ENCODE results near the gene COMMD8.

Gene COMMD8

DNA sequence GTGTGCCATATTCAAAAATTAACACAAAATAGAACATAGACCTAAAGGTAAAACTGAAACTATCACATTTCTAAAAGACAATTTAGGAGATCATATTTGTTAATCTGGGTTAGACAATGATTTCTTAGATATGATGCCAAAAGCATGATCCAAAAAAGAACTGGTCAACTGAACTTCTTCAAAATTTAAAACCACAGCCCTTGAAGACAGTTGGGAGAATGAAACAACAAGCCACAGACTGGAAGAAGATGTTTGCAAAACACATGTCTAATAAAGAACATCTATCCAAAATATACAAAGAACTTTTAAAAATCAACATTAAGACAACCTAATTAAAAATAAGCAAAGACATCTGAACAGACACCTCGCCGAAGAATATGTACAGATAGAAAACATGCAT is 19.5 kb downstream of the COMMD8 start:
- TF ChIP-seq GATA3 (IDR thresholded peaks at IDR 0.05; ENCODE audit: low read depth, low read length) (no peak), GATA2 (IDR thresholded peaks at IDR 0.05; ENCODE audit: low read depth, low read length) (no peak)

DNA sequence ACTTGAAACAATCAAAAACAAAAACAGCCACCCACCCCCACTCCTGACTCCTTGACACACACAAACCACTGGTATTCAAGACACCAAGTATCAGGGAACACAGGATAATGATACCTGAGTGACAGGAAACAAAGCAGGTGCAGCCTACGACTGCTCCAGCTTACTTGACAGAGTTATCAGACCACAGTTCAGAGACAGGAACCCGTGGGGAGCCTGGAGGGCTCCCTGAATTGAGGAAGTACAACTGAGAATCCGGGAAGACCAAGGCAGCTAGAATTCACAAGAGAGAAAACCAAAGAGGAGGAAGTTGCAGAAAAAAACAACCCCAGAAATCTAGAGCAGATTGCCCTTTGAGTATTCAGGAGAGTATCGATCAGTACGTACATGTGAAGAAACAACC is 20.5 kb downstream of the COMMD8 start:
- TF ChIP-seq GATA3 (IDR thresholded peaks at IDR 0.05; ENCODE audit: low read depth, low read length) = no peak
- TF ChIP-seq GATA2 (IDR thresholded peaks at IDR 0.05; ENCODE audit: low read depth, low read length) = no peak

DNA sequence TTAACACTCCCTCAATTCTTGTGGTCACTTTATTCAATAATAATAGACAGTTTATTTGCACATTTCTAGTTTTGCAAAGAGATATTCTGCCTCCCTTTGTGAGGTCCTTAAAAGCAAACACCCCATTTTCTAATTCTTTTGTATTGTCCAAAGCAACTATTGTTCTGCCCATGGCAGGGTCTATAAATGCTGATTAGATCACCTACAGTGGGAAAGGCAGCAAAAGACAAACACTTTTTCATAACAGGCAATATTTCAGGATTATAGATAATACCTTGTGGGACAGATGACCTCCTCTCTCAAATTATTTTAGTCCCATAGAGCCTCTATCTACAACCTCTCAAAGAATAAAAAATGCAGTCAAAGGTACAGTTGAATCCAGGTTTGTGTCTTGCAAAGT is 28.6 kb downstream of the COMMD8 start:
- no peak for TF ChIP-seq GATA2 (IDR thresholded peaks at IDR 0.05; ENCODE audit: low read depth, low read length)
- TF ChIP-seq GATA3 (IDR thresholded peaks at IDR 0.05; ENCODE audit: low read depth, low read length) = no peak

DNA sequence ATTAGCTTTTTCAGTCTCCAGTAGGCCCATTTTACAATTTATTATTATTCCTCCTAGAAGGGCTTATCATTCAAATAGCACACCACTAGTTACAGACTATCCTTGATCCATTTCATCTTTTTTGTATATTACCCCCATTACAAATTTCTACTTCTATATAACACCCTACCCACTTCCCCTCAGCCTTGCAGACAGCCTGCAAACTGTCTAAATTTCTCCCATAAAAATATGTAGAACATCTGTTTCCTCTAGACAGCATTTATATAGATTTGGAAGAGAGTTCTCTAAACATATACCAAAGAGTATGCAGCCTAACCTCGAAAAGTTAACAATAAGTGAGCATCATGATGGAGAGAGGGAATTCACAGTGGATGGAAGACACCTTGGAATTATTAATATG is 30.8 kb downstream of the COMMD8 start:
- TF ChIP-seq GATA2 (IDR thresholded peaks at IDR 0.05; ENCODE audit: low read depth, low read length) = no peak
- no peak for TF ChIP-seq GATA3 (IDR thresholded peaks at IDR 0.05; ENCODE audit: low read depth, low read length)

DNA sequence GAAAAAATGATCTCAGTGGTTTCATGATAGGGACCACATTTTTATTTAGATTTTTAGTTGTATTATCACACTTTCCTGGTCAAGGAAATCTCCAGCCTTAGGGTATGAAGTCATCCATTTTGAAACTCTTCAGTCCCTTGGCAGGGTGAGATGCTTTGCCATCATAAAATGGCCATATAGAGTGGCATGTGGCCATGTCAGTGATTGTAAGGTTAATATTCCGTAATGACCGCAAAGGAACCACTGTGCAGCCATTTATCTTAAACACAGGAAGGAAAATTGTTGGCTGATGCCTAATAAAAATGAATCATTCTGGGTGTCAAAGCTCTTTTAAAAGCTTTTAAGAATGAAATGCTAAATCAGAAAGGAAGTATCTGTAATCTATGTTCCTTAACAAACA is 35.6 kb downstream of the COMMD8 start:
- TF ChIP-seq GATA3 (IDR thresholded peaks at IDR 0.05; ENCODE audit: low read depth, low read length) (no peak), GATA2 (IDR thresholded peaks at IDR 0.05; ENCODE audit: low read depth, low read length) (no peak)

DNA sequence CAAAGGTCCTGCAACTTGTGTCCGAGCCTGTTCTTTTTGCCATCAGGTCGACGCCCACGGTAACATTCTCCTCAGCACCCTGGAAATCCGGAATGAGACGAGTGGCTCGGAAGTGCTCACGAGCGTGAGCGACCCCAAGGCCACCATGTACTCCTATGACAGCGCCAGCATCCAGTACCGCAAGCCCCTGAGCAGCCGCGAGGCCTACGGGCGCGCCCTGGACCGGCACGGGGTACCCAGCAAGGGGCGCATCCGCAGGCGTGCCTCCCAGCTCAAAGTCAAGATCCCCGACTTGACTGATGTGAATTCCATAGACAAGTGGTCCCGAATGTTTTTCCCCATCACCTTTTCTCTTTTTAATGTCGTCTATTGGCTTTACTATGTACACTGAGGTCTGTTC is 37.9 kb downstream of the COMMD8 start:
- TF ChIP-seq GATA3 (IDR thresholded peaks at IDR 0.05; ENCODE audit: low read depth, low read length) = no peak
- TF ChIP-seq GATA2 (IDR thresholded peaks at IDR 0.05; ENCODE audit: low read depth, low read length) = no peak

DNA sequence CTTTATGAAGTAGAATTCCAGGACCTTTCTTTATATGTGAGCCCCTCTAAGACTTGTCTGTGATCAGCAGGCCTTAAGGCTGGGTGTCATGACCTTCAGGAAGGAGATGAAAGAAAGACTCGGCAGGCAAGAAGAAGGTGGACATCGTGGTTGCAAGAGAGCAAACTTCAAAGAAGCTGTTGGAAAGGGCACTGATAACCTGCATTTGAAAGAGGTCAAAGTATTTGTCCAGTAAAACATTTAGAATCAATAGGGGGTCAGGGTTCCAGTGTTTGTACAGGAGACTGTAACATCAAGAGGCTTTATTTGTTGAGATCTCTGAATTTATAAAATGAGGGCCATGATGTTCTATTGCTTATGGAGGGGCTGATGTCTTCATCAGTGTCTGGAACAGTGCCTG is 44.2 kb downstream of the COMMD8 start:
- no peak for TF ChIP-seq GATA2 (IDR thresholded peaks at IDR 0.05; ENCODE audit: low read depth, low read length)
- no peak for TF ChIP-seq GATA3 (IDR thresholded peaks at IDR 0.05; ENCODE audit: low read depth, low read length)

DNA sequence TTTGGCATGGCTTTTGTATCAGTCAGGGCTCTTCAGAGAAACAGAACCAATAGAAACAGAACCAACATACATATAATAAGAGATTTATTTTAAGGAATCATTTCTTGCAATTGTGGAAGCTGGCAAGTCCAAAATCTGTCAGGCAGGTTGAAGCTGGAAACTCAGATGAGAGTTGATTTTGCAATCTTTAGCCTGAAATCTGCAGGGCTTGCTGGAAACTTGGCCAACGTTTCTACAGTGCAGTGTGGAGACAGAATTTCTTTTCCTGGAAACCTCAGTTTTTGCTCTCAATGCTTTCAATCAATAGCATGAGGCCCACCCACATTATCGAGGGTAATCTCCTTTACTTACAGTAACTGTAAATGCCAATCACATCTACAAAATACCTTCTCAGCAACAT is 45.4 kb downstream of the COMMD8 start:
- TF ChIP-seq GATA2 (IDR thresholded peaks at IDR 0.05; ENCODE audit: low read depth, low read length) (no peak), GATA3 (IDR thresholded peaks at IDR 0.05; ENCODE audit: low read depth, low read length) (no peak)

DNA sequence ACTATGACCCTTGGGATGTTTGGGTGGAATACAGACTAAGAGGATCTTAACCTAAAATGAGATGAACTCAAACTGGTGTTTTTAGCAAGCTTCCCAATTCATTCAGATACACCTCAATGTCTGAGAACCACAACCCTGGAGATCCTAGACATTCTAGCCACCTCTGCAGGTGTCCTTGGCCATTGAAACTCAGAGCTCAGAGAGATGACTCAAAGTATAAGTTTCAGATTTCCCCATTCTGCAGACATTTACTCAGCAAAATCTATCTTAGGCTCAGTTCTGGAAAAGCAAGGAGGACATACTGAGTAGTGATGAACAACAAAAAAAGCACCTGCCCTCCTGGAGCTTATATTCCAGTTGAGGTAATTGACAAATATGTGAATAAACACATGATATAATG is 47.8 kb downstream of the COMMD8 start:
- TF ChIP-seq GATA2 (IDR thresholded peaks at IDR 0.05; ENCODE audit: low read depth, low read length) (no peak), GATA3 (IDR thresholded peaks at IDR 0.05; ENCODE audit: low read depth, low read length) (no peak)

DNA sequence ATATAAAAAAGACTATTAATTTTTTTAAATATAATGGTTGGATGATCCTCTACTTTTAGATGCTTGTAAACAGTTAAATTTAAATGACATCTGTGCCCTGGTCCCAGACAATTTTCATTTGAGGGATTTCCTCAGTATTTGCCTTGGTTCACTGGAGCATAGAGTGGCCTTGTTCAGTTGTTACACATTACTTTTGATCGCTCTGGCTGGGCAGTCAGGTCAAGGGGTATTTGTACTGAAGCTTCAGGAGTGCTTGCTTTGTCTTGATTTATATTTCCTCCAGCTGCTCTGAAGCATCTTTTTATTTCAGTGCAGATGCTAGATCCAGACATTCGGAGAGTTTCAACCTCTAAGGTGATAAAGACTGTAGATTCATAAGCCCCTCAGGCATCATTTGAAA is 50.0 kb downstream of the COMMD8 start:
- TF ChIP-seq GATA3 (IDR thresholded peaks at IDR 0.05; ENCODE audit: low read depth, low read length) (no peak), GATA2 (IDR thresholded peaks at IDR 0.05; ENCODE audit: low read depth, low read length) (no peak)

DNA sequence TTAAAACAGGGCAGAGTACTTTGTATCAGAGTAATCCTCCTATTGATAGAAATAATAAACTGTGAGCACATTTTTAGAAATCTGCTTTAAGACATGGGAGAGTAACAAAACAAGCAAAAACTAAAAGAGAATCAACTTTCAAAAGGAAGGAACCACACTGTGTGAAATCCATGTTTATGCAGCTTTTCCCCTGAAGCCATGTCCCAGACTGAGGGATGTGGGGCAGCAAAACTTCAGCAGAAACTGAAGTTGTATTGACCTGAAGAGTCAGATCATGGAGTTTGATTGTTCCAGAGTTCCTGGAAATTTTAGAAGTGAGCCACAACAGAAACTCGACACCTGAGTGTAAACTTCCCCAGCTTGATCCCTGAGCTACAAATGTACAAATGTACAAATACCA is 53.2 kb downstream of the COMMD8 start:
- TF ChIP-seq GATA2 (IDR thresholded peaks at IDR 0.05; ENCODE audit: low read depth, low read length) (no peak), GATA3 (IDR thresholded peaks at IDR 0.05; ENCODE audit: low read depth, low read length) (no peak)

DNA sequence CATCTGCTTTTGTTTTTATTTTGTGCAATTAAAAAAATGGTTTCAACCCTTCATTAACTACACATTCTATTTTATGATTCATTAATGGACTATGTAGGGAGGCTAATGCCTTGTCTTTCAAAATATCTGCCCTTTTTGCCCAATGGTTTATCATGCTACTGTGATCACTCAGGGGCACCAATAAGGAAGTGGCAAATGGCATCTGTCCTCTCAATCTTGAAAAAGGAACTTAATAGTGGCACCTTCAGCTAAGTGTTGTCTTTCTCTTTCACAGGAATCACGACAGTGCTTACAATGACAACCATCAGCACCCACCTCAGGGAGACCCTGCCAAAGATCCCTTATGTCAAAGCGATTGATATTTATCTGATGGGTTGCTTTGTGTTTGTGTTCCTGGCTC is 57.1 kb downstream of the COMMD8 start:
- TF ChIP-seq GATA2 (IDR thresholded peaks at IDR 0.05; ENCODE audit: low read depth, low read length) (no peak), GATA3 (IDR thresholded peaks at IDR 0.05; ENCODE audit: low read depth, low read length) (no peak)
